ENCODE results near the gene RWDD1. TPM values are rescaled to one million over a fixed set of nuclear protein-coding genes. Genes with fewer than 3 reads are reported as not detected.

The RWDD1 gene
- total RNA-seq, 2 experiments from 2014 or later: 33.4 to 38.2 TPM

GRCh38 chr6:116564921-116565872 lies 6.1 kb upstream of the RWDD1 start:
- no TSS peak for BruUV-seq (replicated peaks)
- Histone ChIP-seq H3K4me3 (ENCODE audit: low read depth, low read length, poor library complexity, severe bottlenecking) (no peak overlapping the region), H2AFZ (ENCODE audit: low read length) (no peak overlapping the region), H3K9me2 (ENCODE audit: insufficient read depth, low read length) (no peaks in the 10 kb centered on the region), H3K79me2 (ENCODE audit: insufficient read depth, low read depth, low read length) (peaks cover 10% of the 10 kb centered on the region; the same call in 1 of the 2 replicates), H3K36me3 (ENCODE audit: insufficient read depth, low read length) (no peaks in the 10 kb centered on the region), H3K9me3 (ENCODE audit: low read length) (no peaks in the 10 kb centered on the region), H3K4me2 (ENCODE audit: low read length) (no peak overlapping the region), H4K20me1 (ENCODE audit: insufficient read depth, low read length) (no peaks in the 10 kb centered on the region), H3K4me1 (ENCODE audit: insufficient read depth, low read length, poor library complexity, severe bottlenecking) (peaks cover 16% of the 10 kb centered on the region), H3K27ac (ENCODE audit: low read depth, low read length, poor library complexity, severe bottlenecking) (no peak overlapping the region)
- no peak for DNase-seq (ENCODE audit: low spot score)
- intact Hi-C loops (cut with micrococcal nuclease; ENCODE audit: unreplicated experiment): no loop called here
- ChIA-PET POLR2A (interaction anchor here (0.7 kb wide), 1 partner anchor 175 kb away, joined by 4 read pairs; no protein-coding TSS in a partner anchor), CTCF (ENCODE audit: unreplicated experiment) (no interaction called here)
- no peak for TF ChIP-seq EZH2phosphoT487 (IDR thresholded peaks at IDR 0.05; ENCODE audit: borderline replicate concordance, low read depth, low read length)
- TF ChIP-seq CTCF (conservative IDR thresholded peaks at IDR 0.05; ENCODE audit: low read length): no peak

DNA sequence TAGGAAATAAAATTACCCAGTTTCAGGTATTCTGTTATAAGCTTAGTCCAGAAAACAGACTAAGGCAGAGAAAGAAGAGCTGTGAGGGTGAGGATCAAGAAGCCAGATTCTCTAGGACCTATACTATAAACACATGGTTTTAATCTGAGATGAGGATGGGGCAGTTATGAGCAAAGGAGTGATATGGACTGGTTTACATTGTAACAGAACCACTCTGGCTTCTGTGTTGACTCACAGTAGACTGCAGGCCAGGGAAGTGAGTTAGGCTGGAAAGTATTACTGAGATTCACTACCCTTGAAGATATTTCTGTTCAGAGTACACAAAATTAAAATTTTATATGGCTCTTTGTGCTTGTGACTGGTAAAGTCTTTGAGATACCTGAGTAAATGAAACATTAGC lies 3.2 kb upstream of the RWDD1 start:
- ChIA-PET POLR2A (interaction anchor here (0.7 to 1.1 kb wide), 3 partner anchors 8 to 378 kb away, joined by 3 read pairs; no protein-coding TSS in a partner anchor), CTCF (ENCODE audit: unreplicated experiment) (interaction anchor here (0.5 kb wide), 1 partner anchor 289 kb away, joined by 3 read pairs; the partner anchor contains the start of gene TSPYL1)
- no peak for DNase-seq (ENCODE audit: low spot score)
- peaks cover 12% of the 10 kb centered on the region; the same call in 1 of the 2 replicates for H4K20me1 ChIP-seq (ENCODE audit: insufficient read depth, low read length)
- intact Hi-C loops (cut with micrococcal nuclease; ENCODE audit: unreplicated experiment): no loop called here
- no peak overlapping the region for H3K4me3 ChIP-seq (ENCODE audit: low read depth, low read length, poor library complexity, severe bottlenecking)
- 0 out of 2 replicates have a peak, but pooled peaks cover under 1% of the 10 kb centered on the region for H3K36me3 ChIP-seq (ENCODE audit: insufficient read depth, low read length)
- no TSS peak for BruUV-seq (replicated peaks)
- no peaks in the 10 kb centered on the region for H3K9me2 ChIP-seq (ENCODE audit: insufficient read depth, low read length)
- H3K4me1 ChIP-seq (ENCODE audit: insufficient read depth, low read length, poor library complexity, severe bottlenecking): peaks cover 25% of the 10 kb centered on the region
- H3K79me2 ChIP-seq (ENCODE audit: insufficient read depth, low read depth, low read length): peaks cover 31% of the 10 kb centered on the region
- H3K27ac ChIP-seq (ENCODE audit: low read depth, low read length, poor library complexity, severe bottlenecking): no peak overlapping the region
- H3K9me3 ChIP-seq (ENCODE audit: low read length): no peaks in the 10 kb centered on the region
- no peak overlapping the region for H2AFZ ChIP-seq (ENCODE audit: low read length)
- no peak overlapping the region for H3K4me2 ChIP-seq (ENCODE audit: low read length)
- TF ChIP-seq EZH2phosphoT487 (IDR thresholded peaks at IDR 0.05; ENCODE audit: borderline replicate concordance, low read depth, low read length): no peak
- TF ChIP-seq CTCF (conservative IDR thresholded peaks at IDR 0.05; ENCODE audit: low read length): no peak

Measured in OCI-LY7 (cell line).